ENCODE results near the gene KATNB1. TPM values are rescaled to one million over a fixed set of nuclear protein-coding genes. Genes with fewer than 3 reads are reported as not detected.

KATNB1 gene
- total RNA-seq, 1 experiment from 2014 or later: 30.6 TPM

GRCh38 chr16:57797216-57797525, 61.6 kb downstream of the KATNB1 start:
- ChIA-PET POLR2A (no interaction called here), CTCF (interaction anchor here (0.8 to 7.7 kb wide), 5 partner anchors 35 to 207 kb away, joined by 3 to 176 read pairs (median 6); no protein-coding TSS in a partner anchor)
- intact Hi-C loops (cut with micrococcal nuclease): no loop called here
- Mint-ChIP-seq H3K4me3 (ENCODE audit: unreplicated experiment) (no peak overlapping the region), H3K36me3 (ENCODE audit: insufficient read depth, unreplicated experiment) (peaks cover 16% of the 10 kb centered on the region), H3K9me3 (ENCODE audit: unreplicated experiment) (no peaks in the 10 kb centered on the region), H3K27ac (ENCODE audit: low read depth, unreplicated experiment) (no peak overlapping the region), H3K4me1 (ENCODE audit: insufficient read depth, unreplicated experiment) (peaks cover 30% of the 10 kb centered on the region), H3K27me3 (ENCODE audit: insufficient read depth, unreplicated experiment) (no peaks in the 10 kb centered on the region)
- TF ChIP-seq, protein P1, sequence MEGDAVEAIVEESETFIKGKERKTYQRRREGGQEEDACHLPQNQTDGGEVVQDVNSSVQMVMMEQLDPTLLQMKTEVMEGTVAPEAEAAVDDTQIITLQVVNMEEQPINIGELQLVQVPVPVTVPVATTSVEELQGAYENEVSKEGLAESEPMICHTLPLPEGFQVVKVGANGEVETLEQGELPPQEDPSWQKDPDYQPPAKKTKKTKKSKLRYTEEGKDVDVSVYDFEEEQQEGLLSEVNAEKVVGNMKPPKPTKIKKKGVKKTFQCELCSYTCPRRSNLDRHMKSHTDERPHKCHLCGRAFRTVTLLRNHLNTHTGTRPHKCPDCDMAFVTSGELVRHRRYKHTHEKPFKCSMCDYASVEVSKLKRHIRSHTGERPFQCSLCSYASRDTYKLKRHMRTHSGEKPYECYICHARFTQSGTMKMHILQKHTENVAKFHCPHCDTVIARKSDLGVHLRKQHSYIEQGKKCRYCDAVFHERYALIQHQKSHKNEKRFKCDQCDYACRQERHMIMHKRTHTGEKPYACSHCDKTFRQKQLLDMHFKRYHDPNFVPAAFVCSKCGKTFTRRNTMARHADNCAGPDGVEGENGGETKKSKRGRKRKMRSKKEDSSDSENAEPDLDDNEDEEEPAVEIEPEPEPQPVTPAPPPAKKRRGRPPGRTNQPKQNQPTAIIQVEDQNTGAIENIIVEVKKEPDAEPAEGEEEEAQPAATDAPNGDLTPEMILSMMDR (IDR thresholded peaks at IDR 0.05; ENCODE audit: unreplicated experiment): no peak
- no peak for DNase-seq (ENCODE audit: unreplicated experiment)
- BruUV-seq (replicated peaks): no TSS peak

GRCh38 chr16:57797526-57798266, 62.1 kb downstream of the KATNB1 start:
- no TSS peak for BruUV-seq (replicated peaks)
- intact Hi-C loops (cut with micrococcal nuclease): no loop called here
- Mint-ChIP-seq H3K4me1 (ENCODE audit: insufficient read depth, unreplicated experiment) (peaks cover 33% of the 10 kb centered on the region), H3K4me3 (ENCODE audit: unreplicated experiment) (no peak overlapping the region), H3K27me3 (ENCODE audit: insufficient read depth, unreplicated experiment) (no peaks in the 10 kb centered on the region), H3K27ac (ENCODE audit: low read depth, unreplicated experiment) (no peak overlapping the region), H3K9me3 (ENCODE audit: unreplicated experiment) (no peaks in the 10 kb centered on the region), H3K36me3 (ENCODE audit: insufficient read depth, unreplicated experiment) (peaks cover 16% of the 10 kb centered on the region)
- no peak for DNase-seq (ENCODE audit: unreplicated experiment)
- TF ChIP-seq, protein P1 (IDR thresholded peaks at IDR 0.05; ENCODE audit: unreplicated experiment): no peak
- ChIA-PET CTCF (interaction anchor here (0.6 to 7.7 kb wide), 7 partner anchors 40 to 435 kb away, joined by 3 to 176 read pairs (median 7); no protein-coding TSS in a partner anchor), POLR2A (interaction anchor here (1.1 kb wide), 1 partner anchor 330 kb away, joined by 3 read pairs; no protein-coding TSS in a partner anchor)

- intact Hi-C loops (cut with micrococcal nuclease): no loop called here
- BruUV-seq (replicated peaks): no TSS peak
Measured at GRCh38 chr16:57798267-57798810, 62.8 kb downstream of the KATNB1 start.

More at GRCh38 chr16:57798267-57798810, 62.8 kb downstream of the KATNB1 start:
- DNase-seq (ENCODE audit: unreplicated experiment): no peak
- TF ChIP-seq, protein P1 (IDR thresholded peaks at IDR 0.05; ENCODE audit: unreplicated experiment): no peak
- Mint-ChIP-seq H3K27ac (ENCODE audit: low read depth, unreplicated experiment) (no peak overlapping the region), H3K27me3 (ENCODE audit: insufficient read depth, unreplicated experiment) (no peaks in the 10 kb centered on the region), H3K9me3 (ENCODE audit: unreplicated experiment) (no peaks in the 10 kb centered on the region), H3K36me3 (ENCODE audit: insufficient read depth, unreplicated experiment) (peaks cover 16% of the 10 kb centered on the region), H3K4me1 (ENCODE audit: insufficient read depth, unreplicated experiment) (peaks cover 39% of the 10 kb centered on the region), H3K4me3 (ENCODE audit: unreplicated experiment) (no peak overlapping the region)
- ChIA-PET CTCF (interaction anchor here (0.5 to 4.4 kb wide), 7 partner anchors 16 to 435 kb away, joined by 3 to 57 read pairs (median 3); no protein-coding TSS in a partner anchor), POLR2A (interaction anchor here (1.1 kb wide), 1 partner anchor 329 kb away, joined by 3 read pairs; no protein-coding TSS in a partner anchor)

Measured in MCF 10A (cell line).